LHCN-M2 (cell line): Measurements from ENCODE around the gene HOMER2. TPM values are rescaled to one million over a fixed set of nuclear protein-coding genes. Genes with fewer than 3 reads are reported as not detected.
A peak's percentile ranks its signal among the peaks of the same experiment; 100 is the strongest.
"Not testable (repeated sequence)": the region's sequence is repeated elsewhere in the genome, so short reads cannot be mapped to it uniquely, and the experiment has no call there.

Experiments used
- DNase-seq: peaks from one replicate; pipeline ENCODE4 v3.0.0-alpha.2; 2012; ENCODE audit warnings: low read depth
- polyA plus RNA-seq: library from polyadenylated mRNA; unstranded; fragments of >200 nt; gene quantifications from one replicate; pipeline ENCODE4 v1.2.1, GENCODE V29; 2012; ENCODE audit warnings: missing spikeins
- total RNA-seq: library from RNA; depleted of rRNA; stranded (reverse); fragments of >200 nt; gene quantifications from 2 replicates; pipeline ENCODE4 v1.2.3, GENCODE V29; 2014; rRNA removed

HOMER2 gene
- 23.7 and 30.7 TPM in 2 replicates for total RNA-seq
- polyA plus RNA-seq = 9.3 TPM

DNA sequence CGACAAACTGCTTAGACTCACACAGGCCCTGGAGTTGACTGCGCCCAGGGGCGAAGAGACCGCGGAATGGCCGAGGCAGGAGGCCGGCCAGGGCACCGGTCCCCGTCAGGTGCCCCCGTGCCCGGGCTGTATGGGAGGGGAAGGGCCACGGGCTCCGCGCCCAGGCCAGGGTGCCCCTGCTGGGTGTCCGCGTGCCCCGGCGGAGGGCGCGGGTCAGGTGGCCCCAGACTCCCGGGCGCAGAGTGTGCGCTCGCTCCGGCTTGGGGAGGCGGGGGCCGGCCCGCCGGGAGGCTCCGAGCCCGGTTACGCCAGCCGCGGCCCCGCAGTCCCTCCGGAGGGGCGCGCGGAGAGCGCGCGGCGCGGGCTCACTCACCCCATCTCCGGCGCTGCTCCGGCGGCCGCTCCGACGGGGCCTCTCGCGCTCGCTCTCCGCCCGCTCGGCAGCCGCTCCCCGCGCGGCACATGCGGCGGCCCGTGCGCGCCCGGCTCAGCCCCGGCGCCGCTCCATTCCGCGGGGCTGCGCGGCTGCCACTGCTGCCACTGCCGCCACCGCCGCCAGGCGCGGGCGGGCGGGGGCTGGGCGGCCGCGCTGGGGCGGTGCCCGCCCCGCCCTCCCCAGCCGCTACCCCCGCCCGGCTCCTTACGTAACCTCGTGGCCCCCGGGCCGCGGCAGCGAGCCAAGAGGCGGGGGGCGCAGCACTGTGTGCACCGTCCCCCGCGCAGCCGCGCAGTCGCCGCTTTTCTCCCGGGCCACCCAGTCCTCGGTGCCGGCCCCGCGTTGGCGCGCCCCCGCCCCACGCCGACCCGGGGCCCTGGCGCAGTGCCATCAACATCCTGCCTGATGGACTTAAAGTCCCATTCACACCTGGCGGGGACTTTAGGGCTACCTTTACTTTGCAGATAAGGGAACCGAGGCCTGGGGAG, at the start of gene HOMER2:
TSS of gene HOMER2 (minus strand) at position 563 of the 924 bp plus-strand sequence. CDS start at position 378, 185 bp downstream.
- DNase-seq = no peak

GRCh38 chr15:83000672-83001031, 48.1 kb upstream of the HOMER2 start:
- DNase-seq = not testable (repeated sequence)

- peak; percentile 62 for DNase-seq
Measured at GRCh38 chr15:82999905-83000671, 47.6 kb upstream of the HOMER2 start.

GRCh38 chr15:82999426-82999825, 46.9 kb upstream of the HOMER2 start:
- DNase-seq = no peak

DNA sequence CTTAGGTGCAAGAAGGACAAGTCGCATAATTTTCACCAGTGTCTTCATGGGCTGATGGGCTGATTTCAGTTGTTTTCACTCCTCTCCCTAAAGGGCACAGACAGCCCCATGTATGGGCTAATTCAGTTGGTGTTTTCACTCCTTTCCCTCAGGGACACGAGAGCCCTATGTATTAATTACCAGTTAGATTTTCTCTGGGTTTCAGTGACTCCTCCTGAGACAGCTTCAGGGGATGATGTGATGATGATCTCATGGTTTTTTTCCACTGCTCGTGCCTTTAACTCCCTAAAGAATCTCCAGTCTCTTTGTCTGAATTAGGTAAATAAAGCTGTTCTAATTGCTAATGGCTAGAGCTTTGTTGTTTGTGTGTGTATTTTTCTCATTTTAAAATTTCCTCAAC, 43.4 kb upstream of the HOMER2 start:
- peak; percentile 8 for DNase-seq

GRCh38 chr15:82995076-82995475, 42.6 kb upstream of the HOMER2 start:
- DNase-seq = no peak

GRCh38 chr15:82993144-82993543, 40.6 kb upstream of the HOMER2 start:
- no peak for DNase-seq

- DNase-seq = no peak
Measured at GRCh38 chr15:82992436-82992998, 40.0 kb upstream of the HOMER2 start.

DNA sequence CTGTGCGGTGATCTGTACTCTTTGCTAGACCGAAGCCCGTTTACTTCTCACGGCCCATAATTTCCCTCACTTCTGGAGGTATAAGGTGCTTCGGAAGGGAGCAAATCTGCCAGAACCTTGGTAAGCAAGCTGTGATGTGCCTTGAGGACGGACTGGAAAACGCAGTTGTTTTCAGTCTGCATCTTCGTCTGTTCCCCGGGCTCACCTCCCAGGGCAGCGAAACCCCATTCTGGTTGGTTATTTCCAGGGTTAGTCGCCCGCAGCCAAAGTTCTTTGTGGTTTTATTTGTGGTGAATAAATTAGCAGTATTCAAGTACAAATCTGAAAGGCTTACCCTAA, 33.9 kb upstream of the HOMER2 start:
- no peak for DNase-seq

DNA sequence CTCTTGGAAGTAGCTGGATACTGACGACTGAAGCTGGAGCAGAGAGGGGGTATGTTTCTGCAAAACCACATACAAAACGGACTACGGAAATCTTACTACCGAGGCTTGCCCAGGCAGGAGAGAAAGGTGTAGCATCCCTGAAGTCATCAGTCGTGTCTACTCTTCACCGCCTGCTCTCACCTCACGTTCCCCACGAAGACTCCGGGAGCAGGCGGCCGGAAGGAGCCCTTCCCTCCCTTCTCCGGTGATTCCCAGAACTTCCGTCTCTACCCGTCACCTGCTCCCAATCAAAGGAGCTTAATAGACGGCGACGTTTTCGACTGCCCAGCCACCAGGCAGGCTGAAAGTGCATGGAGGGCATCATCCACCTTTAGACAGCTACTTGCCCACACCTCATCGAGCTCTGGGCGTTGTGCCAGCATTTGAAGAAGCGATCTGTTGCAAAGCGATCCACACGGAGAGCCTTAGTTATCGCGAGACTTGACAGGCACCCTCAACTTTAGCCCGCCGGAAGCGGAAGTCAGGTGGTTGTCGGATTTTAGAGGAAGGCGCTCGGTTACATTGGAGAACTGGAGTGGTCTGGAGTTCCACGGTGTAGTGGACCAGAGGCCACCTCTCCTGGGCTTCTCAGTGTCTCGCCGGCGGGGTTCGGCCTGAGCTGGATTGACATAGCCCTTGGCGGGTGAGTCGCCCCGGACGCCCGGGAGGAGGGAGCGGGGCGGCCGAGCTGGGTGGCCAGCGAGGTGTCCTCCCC, 33.3 kb upstream of the HOMER2 start, which contains the start of gene RAMAC:
TSS of gene RAMAC (plus strand) at position 523 of the 754 bp plus-strand sequence. CDS start 2,809 bp downstream, outside the sequence.
- peak; percentile 94 for DNase-seq

GRCh38 chr15:82980981-82981380, 28.5 kb upstream of the HOMER2 start:
- no peak for DNase-seq

DNA sequence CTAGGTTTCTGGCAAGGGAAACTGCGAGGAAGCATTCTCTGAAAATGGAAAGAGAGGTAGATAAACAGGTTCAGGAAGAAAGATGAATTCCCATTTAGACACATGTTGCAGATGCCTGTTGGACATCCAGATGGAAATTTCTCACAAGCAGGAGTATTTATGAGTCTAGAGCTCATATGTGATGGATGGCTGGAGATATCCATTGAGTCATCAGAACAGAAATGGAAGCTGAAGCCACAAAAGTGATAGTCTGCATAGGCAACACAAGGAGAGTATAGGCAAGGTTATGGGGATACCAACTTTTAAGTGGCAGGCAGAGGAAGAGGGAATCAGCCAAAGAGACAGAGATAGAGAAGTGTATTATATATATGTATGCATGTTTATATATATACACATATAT, 27.2 kb upstream of the HOMER2 start:
- no peak for DNase-seq

DNA sequence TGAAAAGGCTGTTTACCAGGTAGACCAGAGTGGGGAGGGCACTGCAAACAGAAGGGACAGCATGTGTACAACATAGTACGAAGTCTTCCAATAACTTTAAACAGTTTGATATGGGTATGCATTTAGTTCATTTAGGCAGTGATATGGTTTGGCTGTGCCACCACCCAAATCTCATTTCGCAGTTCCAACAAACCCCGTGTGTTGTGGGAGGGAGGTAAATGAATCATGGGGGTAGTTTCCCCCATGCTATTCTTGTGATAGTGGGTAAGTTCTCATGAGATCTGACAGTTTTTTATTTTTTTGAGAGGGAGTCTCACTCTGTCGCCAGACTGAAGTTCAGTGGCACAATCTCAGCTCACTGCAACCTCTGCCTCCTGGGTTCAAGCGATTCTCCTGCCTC, 25.9 kb upstream of the HOMER2 start:
- no peak for DNase-seq

- no peak for DNase-seq
Measured at GRCh38 chr15:82977076-82977475, 24.6 kb upstream of the HOMER2 start.

DNA sequence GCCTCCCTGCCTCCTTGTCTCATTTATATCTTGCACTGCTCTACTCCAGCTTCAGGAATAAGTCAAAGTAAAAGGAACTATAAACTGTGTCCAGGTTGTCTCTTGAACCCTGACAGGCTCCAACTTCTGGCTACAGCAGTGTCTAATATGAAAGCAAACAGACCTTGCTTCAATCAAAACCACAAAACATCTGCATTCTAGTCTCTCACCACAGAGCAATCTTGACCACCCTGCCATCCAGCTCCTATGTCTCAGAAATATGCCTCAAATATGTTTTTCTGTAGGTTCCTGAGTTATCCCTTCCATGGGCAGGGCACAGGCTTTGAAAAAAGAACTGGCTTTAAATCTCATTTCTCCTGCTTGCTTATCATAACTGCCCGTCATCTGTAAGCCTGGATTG, 20.5 kb upstream of the HOMER2 start:
- no peak for DNase-seq

- no peak for DNase-seq
Measured at GRCh38 chr15:82971218-82971984, 18.9 kb upstream of the HOMER2 start.

- DNase-seq = no peak
Measured at GRCh38 chr15:82970696-82971095, 18.2 kb upstream of the HOMER2 start.

DNA sequence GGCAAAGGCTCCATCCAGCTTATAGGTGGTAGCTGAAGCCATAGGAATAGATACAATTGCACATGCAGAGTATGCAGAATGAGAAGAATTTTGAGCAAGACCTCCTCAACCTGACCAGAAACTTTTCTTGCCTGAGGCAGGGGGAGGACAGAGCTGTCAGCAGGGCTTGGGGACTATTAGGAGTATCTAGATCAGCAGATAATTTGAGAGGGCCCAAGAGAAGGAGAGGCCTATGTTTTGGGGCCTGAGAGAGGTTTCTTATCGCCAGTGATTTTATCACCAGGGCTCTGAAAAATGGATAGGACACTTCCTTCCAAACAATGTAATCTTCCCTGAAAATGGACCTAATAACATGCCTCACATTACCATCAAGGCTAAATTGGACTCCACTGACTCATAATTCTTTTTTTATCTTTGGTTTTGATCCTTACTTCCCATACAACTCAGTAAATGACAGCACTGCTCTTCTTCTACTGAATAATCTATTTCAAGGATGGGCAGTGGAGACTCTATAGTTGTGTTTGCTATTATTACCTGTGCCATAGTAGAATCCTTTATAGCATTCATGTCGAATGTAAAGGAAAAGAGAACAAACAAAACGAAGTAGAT, 17.7 kb upstream of the HOMER2 start:
- DNase-seq = no peak

GRCh38 chr15:82969353-82969752, 16.8 kb upstream of the HOMER2 start:
- no peak for DNase-seq

GRCh38 chr15:82968066-82968465, 15.5 kb upstream of the HOMER2 start:
- DNase-seq = peak; percentile 87
